GM12878 (cell line): Measurements from ENCODE around the gene YBX1. TPM values are rescaled to one million over a fixed set of nuclear protein-coding genes. Genes with fewer than 3 reads are reported as not detected.

Experiments
- ATAC-seq: fragments of 200-7000 bp; cut with Tn5 transposase; 3 replicates; pipeline ENCODE4 v1.9.1; 2020; ENCODE audit warnings: mild to moderate bottlenecking, moderate library complexity
- BruUV-seq: library from RNA; stranded (reverse); fragments of 400-500 nt; replicated peaks from 2 replicates; lab custom pipeline; 2021; lab: Mats Ljungman, UMichigan
- CTCF ChIA-PET: fragments of 300-600 bp; sonication (Branson Sonifier 250); formaldehyde crosslinking; extraction: SDS; loops from one replicate; lab custom pipeline; 2021; ENCODE audit warnings: inconsistent platforms; lab: Yijun Ruan, JAX
- POLR2A ChIA-PET: fragments of 350-600 bp; formaldehyde crosslinking; extraction: SDS; loops from one replicate; lab custom pipeline; 2021; ENCODE audit warnings: inconsistent platforms; lab: Charles Lee
- RAD21 ChIA-PET: fragments of 300-600 bp; sonication (Branson Sonifier 250); formaldehyde crosslinking; loops from one replicate; lab custom pipeline; 2023; ENCODE audit warnings: antibody characterized with exemption; ENCODE audit not compliant: unreplicated experiment; lab: Charles Lee
- SMC1A ChIA-PET: fragments of 300-600 bp; sonication (Branson Sonifier 250); formaldehyde crosslinking; loops from one replicate; lab custom pipeline; 2023; ENCODE audit not compliant: unreplicated experiment, uncharacterized antibody; lab: Charles Lee
- DNase-seq: peaks from one replicate; pipeline ENCODE4 v3.0.0-alpha.2; 2011; ENCODE audit warnings: low read depth, low spot score
- FAIRE-seq: peaks from 3 replicates; lab custom pipeline; 2011; peaks lifted over from hg19 to GRCh38; lab: Jason Lieb, UNC
- H2AFZ ChIP-seq: 2 replicates; pipeline ENCODE4 v1.6.0; 2011; ENCODE audit warnings: low read depth, low read length, control low read depth; ENCODE audit not compliant: control insufficient read depth
- H3K27ac ChIP-seq: 2 replicates; pipeline ENCODE4 v1.5.1; 2011; ENCODE audit warnings: control low read depth; ENCODE audit not compliant: control insufficient read depth, insufficient read depth
- H3K27me3 ChIP-seq, 2 experiments: replicated peaks in 1 of 2; 2 replicates each; pipeline versions ENCODE4 v1.6.0 to v1.6.1; 2011; ENCODE audit warnings: low read length in 1 of 2; ENCODE audit not compliant: control insufficient read depth in 2 of 2, insufficient read depth in 2 of 2
- H3K36me3 ChIP-seq, 2 experiments: 2 replicates each; pipeline ENCODE4 v1.5.1; 2011; ENCODE audit warnings: low read length in 1 of 2; ENCODE audit not compliant: control insufficient read depth in 2 of 2, insufficient read depth in 2 of 2
- H3K4me1 ChIP-seq: 2 replicates; pipeline ENCODE4 v1.6.1; 2011; ENCODE audit warnings: mild to moderate bottlenecking, low read length, moderate library complexity, mixed read lengths; ENCODE audit not compliant: control insufficient read depth, insufficient read depth
- H3K4me2 ChIP-seq: 2 replicates; pipeline ENCODE4 v1.6.0; 2011; ENCODE audit warnings: control low read depth; ENCODE audit not compliant: control insufficient read depth, insufficient read depth
- H3K4me3 ChIP-seq: fragments of 200-600 bp; sonication (generic); 2 replicates; pipeline ENCODE4 v1.5.1; 2016
- H3K79me2 ChIP-seq: 2 replicates; pipeline ENCODE4 v1.6.0; 2011; ENCODE audit warnings: low read length; ENCODE audit not compliant: control insufficient read depth, insufficient read depth
- H3K9ac ChIP-seq: 2 replicates; pipeline ENCODE4 v1.8.0; 2011; ENCODE audit warnings: low read length, control low read depth, mixed read lengths; ENCODE audit not compliant: control insufficient read depth, insufficient read depth
- H3K9me3 ChIP-seq: replicated peaks from 3 replicates; pipeline ENCODE4 v1.5.1; 2011; ENCODE audit warnings: mild to moderate bottlenecking, low read length; ENCODE audit not compliant: control insufficient read depth, insufficient read depth
- H4K20me1 ChIP-seq: 2 replicates; pipeline ENCODE4 v1.6.0; 2011; ENCODE audit not compliant: control insufficient read depth, insufficient read depth
- CHD2 ChIP-seq: IDR thresholded peaks from 2 replicates; pipeline ENCODE4 v1.6.1; 2011; ENCODE audit warnings: low read depth, low read length, improper control_type of control experiment, borderline replicate concordance
- IRF5 ChIP-seq: fragments of 450-650 bp; IDR thresholded peaks from 2 replicates; pipeline ENCODE4 v1.6.1; 2017; ENCODE audit warnings: borderline replicate concordance
- MYC ChIP-seq: IDR thresholded peaks from 2 replicates; pipeline ENCODE4 v1.6.1; 2011; ENCODE audit warnings: mild to moderate bottlenecking, low read length, moderate library complexity, inconsistent platforms; ENCODE audit not compliant: insufficient read depth, insufficient replicate concordance, insufficient read length, severe bottlenecking
- PBX3 ChIP-seq: IDR thresholded peaks from 2 replicates; pipeline ENCODE4 v1.6.1; 2011; ENCODE audit warnings: mild to moderate bottlenecking, low read depth, low read length, moderate library complexity; ENCODE audit not compliant: insufficient replicate concordance
- RUNX3 ChIP-seq: IDR thresholded peaks from 2 replicates; pipeline ENCODE4 v1.6.1; 2012; ENCODE audit warnings: low read length, inconsistent platforms
- SKIL ChIP-seq: fragments of 450-650 bp; IDR thresholded peaks from 2 replicates; pipeline ENCODE4 v1.6.1; 2017; ENCODE audit warnings: mild to moderate bottlenecking, low read depth, inconsistent platforms; ENCODE audit not compliant: poor library complexity, severe bottlenecking
- TAF1 ChIP-seq: IDR thresholded peaks from 2 replicates; pipeline ENCODE4 v1.6.1; 2011; ENCODE audit warnings: mild to moderate bottlenecking, low read depth, low read length, borderline replicate concordance
- TBL1XR1 ChIP-seq: IDR thresholded peaks from 2 replicates; pipeline ENCODE4 v1.6.1; 2012; ENCODE audit warnings: low read depth, low read length, improper control_type of control experiment
- WGBS: methylation state at CpG from one replicate; pipeline ENCODE4 v1.1.6; 2016; ENCODE audit warnings: low lambda C conversion rate; ENCODE audit not compliant: insufficient replicate concordance, insufficient coverage; ENCODE audit errors: missing lambda C conversion rate; 5-methylcytosine and 5-hydroxymethylcytosine counted together
- in situ Hi-C: fragments of 300-500 bp; cut with MboI; formaldehyde crosslinking; loops from 9 replicates; pipeline ENCODE4 v1.14.3; 2018; ENCODE audit warnings: mixed read lengths
- intact Hi-C: fragments of 100-400 bp; cut with micrococcal nuclease; formaldehyde crosslinking; loops from one replicate; pipeline ENCODE4 v1.14.2; 2022; ENCODE audit not compliant: unreplicated experiment
- polyA plus RNA-seq, 11 experiments: library from polyadenylated mRNA; depleted of rRNA in 4 of 11; unstranded in 6 of 11; stranded (reverse) in 5 of 11; fragments of >200 nt; fragmentation: Nextera tagmentation in 4 of 11; fragmentation: Illumina TruSeq in 1 of 11; extraction: Ambion mirVana in 4 of 11; extraction: Trizol in 1 of 11; gene quantifications; 1 replicate in 1 of 11; 2 replicates in 10 of 11; pipeline versions ENCODE4 v1.2.1 to v1.2.3, GENCODE V29; 2011 to 2016; ENCODE audit warnings: inconsistent platforms in 2 of 11, missing spikeins in 2 of 11, low read depth in 1 of 11
- total RNA-seq, 4 experiments: library from RNA; depleted of rRNA in 3 of 4; stranded (reverse); fragments of >200 nt in 3 of 4; fragmentation: Illumina TruSeq in 1 of 4; extraction: Trizol in 1 of 4; gene quantifications; 2 replicates each; pipeline versions ENCODE4 v1.2.1 to v1.2.3, GENCODE V29; 2013 to 2021

YBX1 gene
- total and polyA plus RNA-seq, 10 of the 15 experiments (the other 5 are each of a cell fraction or from before 2014, with no cell fraction given), result 355 to 1,353 (median 858) TPM

- no peak for TF ChIP-seq SKIL
- TF ChIP-seq, all 136 proteins: peak for 5
Measured at GRCh38 chr1:42660907-42661500, 21.2 kb upstream of the YBX1 start (continued).

GRCh38 chr1:42669936-42670335 lies 12.3 kb upstream of the YBX1 start:
- DNase-seq (no peak), ATAC-seq (no peak), FAIRE-seq (no peak)
- Histone ChIP-seq H2AFZ (no peak overlapping the region), H3K79me2 (no peaks in the 10 kb centered on the region), H3K27ac (no peak overlapping the region), H3K4me2 (no peak overlapping the region), H3K4me3 (no peak overlapping the region), H3K4me1 (no peaks in the 10 kb centered on the region), H3K9ac (no peak overlapping the region), H3K27me3 (no peaks in the 10 kb centered on the region), H4K20me1 (no peaks in the 10 kb centered on the region), H3K36me3 (peaks cover 17 to 26% of the 10 kb centered on the region in 2 experiments), H3K9me3 (no peaks in the 10 kb centered on the region)
- BruUV-seq, result no TSS peak
- in situ Hi-C loops (no loop called here), intact Hi-C loops (no loop called here)
- TF ChIP-seq PBX3 (no peak), RUNX3 (no peak), CHD2 (no peak), TBL1XR1 (no peak), MYC (no peak), IRF5 (no peak), TAF1 (no peak)
- ChIA-PET POLR2A (interaction anchor here (1.0 kb wide), 1 partner anchor 97 kb away, joined by 3 read pairs; the partner anchor contains the start of genes C1orf50 and P3H1), RAD21 (no interaction called here), CTCF (no interaction called here), SMC1A (interaction anchor here (0.7 kb wide), 1 partner anchor 10 kb away, joined by 3 read pairs; no protein-coding TSS in a partner anchor)
- WGBS, result 98% methylated on average over 3 of the region's 3 CpGs
